ENCODE measurements around the gene REELD1.

Gene REELD1

DNA sequence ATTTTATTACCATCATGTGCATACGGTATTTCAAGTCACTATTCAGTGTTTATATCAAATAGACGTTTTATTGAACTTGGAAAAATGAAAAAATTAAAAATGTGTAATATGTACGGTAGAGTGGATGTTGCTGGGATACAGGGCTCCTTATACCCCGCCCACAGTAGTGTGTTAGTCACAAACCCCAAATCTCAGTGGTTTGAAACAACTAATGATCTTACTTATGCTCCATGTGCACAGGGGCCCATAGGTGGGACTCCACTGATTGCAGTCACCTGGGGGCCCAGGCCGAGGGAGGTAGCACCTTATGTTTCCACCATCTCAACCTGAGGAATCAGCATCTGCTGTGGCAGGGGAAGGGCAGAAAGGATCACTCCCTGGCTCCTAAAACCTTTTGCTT lies 20.7 kb upstream of the REELD1 start:
- CTCF ChIA-PET: no interaction called here
- Histone ChIP-seq H3K4me1 (ENCODE audit: control extremely low read depth in 1 of 4, control insufficient read depth in 4 of 4, insufficient read depth in 4 of 4, low read length in 3 of 4) (no peaks in the 10 kb centered on the region), H3K27ac (ENCODE audit: insufficient read depth in 1 of 2, low read depth in 1 of 2, low read length in 2 of 2, poor library complexity in 1 of 2, severe bottlenecking in 2 of 2) (no peak overlapping the region), H3K9me3 (ENCODE audit: control extremely low read depth in 1 of 5, control insufficient read depth in 4 of 5, insufficient read depth in 2 of 5, low read depth in 1 of 5, low read length in 4 of 5) (no peaks in the 10 kb centered on the region), H3K27me3 (replicated peaks in 2 of 5; ENCODE audit: control insufficient read depth in 4 of 5, insufficient read depth in 5 of 5, low read length in 4 of 5) (no peaks in the 10 kb centered on the region), H3K36me3 (ENCODE audit: control insufficient read depth in 4 of 4, insufficient read depth in 4 of 4, low read length in 3 of 4) (peaks cover 10 to 38% (median 12%) of the 10 kb centered on the region in 4 experiments), H3K4me3 (ENCODE audit: control insufficient read depth in 1 of 7, extremely low read depth in 1 of 7, insufficient read depth in 4 of 7, low read depth in 2 of 7, low read length in 6 of 7) (no peak overlapping the region)
- POLR2A ChIA-PET: no interaction called here
- no peak for DNase-seq
- 100% methylated on average over 3 of the region's 5 CpGs for WGBS (ENCODE audit: insufficient coverage)

DNA sequence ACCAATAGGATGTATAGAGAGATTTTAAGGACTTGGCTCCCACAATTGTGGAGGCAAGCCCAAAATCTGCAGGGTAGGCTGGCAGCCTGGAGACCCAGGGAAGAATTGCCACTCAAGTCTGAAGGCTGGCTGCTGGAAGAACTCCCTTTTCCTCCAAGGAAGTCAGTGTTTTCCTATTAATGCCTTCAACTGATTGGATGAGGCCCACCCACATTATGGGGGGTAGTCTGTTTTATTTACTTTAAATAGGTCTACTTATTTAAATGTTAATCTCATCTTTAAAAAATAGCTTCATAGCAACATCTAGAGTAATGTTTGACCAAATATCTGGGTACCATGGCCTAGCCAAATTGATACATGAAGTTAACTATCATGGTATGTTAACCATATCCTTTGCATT lies 20.1 kb upstream of the REELD1 start:
- no peak for DNase-seq
- H3K27me3 ChIP-seq (replicated peaks in 2 of 5; ENCODE audit: control insufficient read depth in 4 of 5, insufficient read depth in 5 of 5, low read length in 4 of 5): no peaks in the 10 kb centered on the region
- CTCF ChIA-PET: no interaction called here
- peaks cover 10 to 32% (median 12%) of the 10 kb centered on the region in 4 experiments for H3K36me3 ChIP-seq (ENCODE audit: control insufficient read depth in 4 of 4, insufficient read depth in 4 of 4, low read length in 3 of 4)
- POLR2A ChIA-PET: no interaction called here
- no peak overlapping the region for H3K27ac ChIP-seq (ENCODE audit: insufficient read depth in 1 of 2, low read depth in 1 of 2, low read length in 2 of 2, poor library complexity in 1 of 2, severe bottlenecking in 2 of 2)
- no peak overlapping the region for H3K4me3 ChIP-seq (ENCODE audit: control insufficient read depth in 1 of 7, extremely low read depth in 1 of 7, insufficient read depth in 4 of 7, low read depth in 2 of 7, low read length in 6 of 7)
- H3K9me3 ChIP-seq (ENCODE audit: control extremely low read depth in 1 of 5, control insufficient read depth in 4 of 5, insufficient read depth in 2 of 5, low read depth in 1 of 5, low read length in 4 of 5): no peaks in the 10 kb centered on the region
- H3K4me1 ChIP-seq (ENCODE audit: control extremely low read depth in 1 of 4, control insufficient read depth in 4 of 4, insufficient read depth in 4 of 4, low read length in 3 of 4): no peaks in the 10 kb centered on the region

DNA sequence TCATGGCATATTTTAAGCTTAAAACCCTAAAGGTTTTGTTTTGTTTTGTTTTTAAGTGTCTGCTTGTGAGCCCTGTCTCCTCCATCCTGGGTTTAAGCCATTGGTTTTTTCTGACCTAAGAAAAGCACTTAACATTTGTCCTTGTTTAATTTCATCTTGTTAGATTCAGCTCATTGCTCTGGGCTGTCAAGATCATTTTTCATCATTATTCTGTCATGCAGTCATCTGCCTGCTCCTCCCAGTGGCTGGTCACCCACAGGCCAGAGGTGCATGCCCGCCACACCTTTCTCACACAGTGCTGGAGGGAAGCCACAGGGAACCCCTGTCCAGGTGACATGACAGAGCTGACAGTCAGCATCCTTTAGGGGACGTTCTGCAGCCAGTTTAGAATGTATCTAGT lies 11.7 kb upstream of the REELD1 start:
- Histone ChIP-seq H3K27ac (ENCODE audit: insufficient read depth in 1 of 2, low read depth in 1 of 2, low read length in 2 of 2, poor library complexity in 1 of 2, severe bottlenecking in 2 of 2) (no peak overlapping the region), H3K4me1 (ENCODE audit: control extremely low read depth in 1 of 4, control insufficient read depth in 4 of 4, insufficient read depth in 4 of 4, low read length in 3 of 4) (no peaks in the 10 kb centered on the region), H3K36me3 (ENCODE audit: control insufficient read depth in 4 of 4, insufficient read depth in 4 of 4, low read length in 3 of 4) (no peaks in the 10 kb centered on the region), H3K27me3 (replicated peaks in 2 of 5; ENCODE audit: control insufficient read depth in 4 of 5, insufficient read depth in 5 of 5, low read length in 4 of 5) (peaks cover 0 to 2% (median 0%) of the 10 kb centered on the region in 5 experiments), H3K9me3 (ENCODE audit: control extremely low read depth in 1 of 5, control insufficient read depth in 4 of 5, insufficient read depth in 2 of 5, low read depth in 1 of 5, low read length in 4 of 5) (peaks cover 0 to 4% (median 0%) of the 10 kb centered on the region in 5 experiments), H3K4me3 (ENCODE audit: control insufficient read depth in 1 of 7, extremely low read depth in 1 of 7, insufficient read depth in 4 of 7, low read depth in 2 of 7, low read length in 6 of 7) (no peak overlapping the region)
- no peak for DNase-seq
- POLR2A ChIA-PET: no interaction called here
- CTCF ChIA-PET: no interaction called here
- no CpG with 5 or more reads among the region's 2 CpGs for WGBS (ENCODE audit: insufficient coverage)

DNA sequence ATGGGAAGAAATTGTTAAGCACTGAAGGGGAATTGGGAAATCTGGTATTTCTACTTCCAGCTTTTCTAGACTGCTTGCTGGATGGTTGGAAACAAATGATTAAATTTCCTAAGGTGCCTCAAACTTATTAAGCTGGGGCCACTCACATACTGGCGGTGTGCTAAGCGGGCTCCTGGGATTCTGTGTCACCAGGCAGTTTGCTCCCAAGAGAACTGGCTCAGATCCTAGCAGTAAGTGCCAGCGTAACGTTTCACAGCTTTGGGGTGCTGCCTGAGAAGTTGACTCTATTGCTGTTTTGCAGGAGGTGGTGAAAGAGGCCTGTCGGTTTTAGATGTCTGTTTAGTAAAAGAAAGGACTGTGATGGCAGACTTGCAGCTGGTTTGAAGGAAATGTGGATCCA lies 6.9 kb upstream of the REELD1 start:
- H3K27ac ChIP-seq (ENCODE audit: insufficient read depth in 1 of 2, low read depth in 1 of 2, low read length in 2 of 2, poor library complexity in 1 of 2, severe bottlenecking in 2 of 2): no peak overlapping the region
- POLR2A ChIA-PET: no interaction called here
- H3K4me1 ChIP-seq (ENCODE audit: control extremely low read depth in 1 of 4, control insufficient read depth in 4 of 4, insufficient read depth in 4 of 4, low read length in 3 of 4): no peaks in the 10 kb centered on the region
- H3K4me3 ChIP-seq (ENCODE audit: control insufficient read depth in 1 of 7, extremely low read depth in 1 of 7, insufficient read depth in 4 of 7, low read depth in 2 of 7, low read length in 6 of 7): no peak overlapping the region
- no peaks in the 10 kb centered on the region for H3K36me3 ChIP-seq (ENCODE audit: control insufficient read depth in 4 of 4, insufficient read depth in 4 of 4, low read length in 3 of 4)
- 83% methylated on average over 5 of the region's 5 CpGs for WGBS (ENCODE audit: insufficient coverage)
- no peak for DNase-seq
- H3K9me3 ChIP-seq (ENCODE audit: control extremely low read depth in 1 of 5, control insufficient read depth in 4 of 5, insufficient read depth in 2 of 5, low read depth in 1 of 5, low read length in 4 of 5): peaks cover 0 to 4% (median 0%) of the 10 kb centered on the region in 5 experiments
- CTCF ChIA-PET: no interaction called here
- peaks cover 0 to 4% (median 2%) of the 10 kb centered on the region in 5 experiments for H3K27me3 ChIP-seq (replicated peaks in 2 of 5; ENCODE audit: control insufficient read depth in 4 of 5, insufficient read depth in 5 of 5, low read length in 4 of 5)

DNA sequence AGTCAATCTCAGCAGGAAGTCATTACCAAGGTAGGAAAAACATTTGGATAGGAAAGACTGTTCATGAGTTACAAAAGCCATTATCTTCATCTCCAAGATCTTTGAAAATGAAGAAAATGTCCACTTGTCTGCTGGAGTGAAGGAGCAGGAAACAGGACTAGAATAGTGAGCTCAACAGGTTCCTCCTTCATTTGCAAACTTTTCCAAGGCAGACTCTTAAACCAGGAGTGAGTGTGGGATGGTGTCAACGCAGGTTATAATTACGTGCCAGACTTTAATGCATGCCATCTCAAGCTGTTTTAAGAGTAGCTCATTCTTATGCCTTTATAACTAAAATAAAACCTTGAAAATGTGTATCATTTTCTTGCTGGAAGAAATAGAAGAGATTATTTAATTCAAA lies 3.4 kb upstream of the REELD1 start:
- no peak overlapping the region for H3K27ac ChIP-seq (ENCODE audit: insufficient read depth in 1 of 2, low read depth in 1 of 2, low read length in 2 of 2, poor library complexity in 1 of 2, severe bottlenecking in 2 of 2)
- H3K4me1 ChIP-seq (ENCODE audit: control extremely low read depth in 1 of 4, control insufficient read depth in 4 of 4, insufficient read depth in 4 of 4, low read length in 3 of 4): no peaks in the 10 kb centered on the region
- no peaks in the 10 kb centered on the region for H3K36me3 ChIP-seq (ENCODE audit: control insufficient read depth in 4 of 4, insufficient read depth in 4 of 4, low read length in 3 of 4)
- no CpG with 5 or more reads among the region's 2 CpGs for WGBS (ENCODE audit: insufficient coverage)
- ChIA-PET CTCF (interaction anchor here (0.6 kb wide), 1 partner anchor 1920 kb away, joined by 4 read pairs; no protein-coding TSS in a partner anchor), POLR2A (no interaction called here)
- H3K4me3 ChIP-seq (ENCODE audit: control insufficient read depth in 1 of 7, extremely low read depth in 1 of 7, insufficient read depth in 4 of 7, low read depth in 2 of 7, low read length in 6 of 7): no peak overlapping the region
- DNase-seq: no peak
- H3K9me3 ChIP-seq (ENCODE audit: control extremely low read depth in 1 of 5, control insufficient read depth in 4 of 5, insufficient read depth in 2 of 5, low read depth in 1 of 5, low read length in 4 of 5): no peaks in the 10 kb centered on the region
- peaks cover 0 to 6% (median 2%) of the 10 kb centered on the region in 5 experiments for H3K27me3 ChIP-seq (replicated peaks in 2 of 5; ENCODE audit: control insufficient read depth in 4 of 5, insufficient read depth in 5 of 5, low read length in 4 of 5)

DNA sequence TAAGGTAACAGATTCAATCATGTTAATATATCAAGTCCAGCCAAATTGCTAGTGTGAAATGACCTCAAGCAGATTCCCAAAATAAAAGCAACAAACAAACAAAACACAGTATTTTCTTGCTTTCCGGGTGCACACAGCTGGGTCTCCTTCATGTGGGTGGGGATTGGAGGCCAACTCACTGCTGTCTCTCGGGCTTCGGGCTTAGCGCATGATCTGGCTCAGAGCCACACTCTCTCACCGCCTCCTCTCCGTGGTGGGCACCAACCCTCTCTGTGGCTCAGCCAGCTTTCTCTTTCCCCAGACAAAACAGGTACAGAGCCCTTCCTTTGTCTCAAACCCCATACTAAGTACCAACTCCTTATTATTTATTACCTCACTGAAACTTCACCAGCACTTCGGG lies 2.9 kb upstream of the REELD1 start:
- CTCF ChIA-PET: interaction anchor here (0.6 kb wide), 1 partner anchor 1919 kb away, joined by 4 read pairs; no protein-coding TSS in a partner anchor
- Histone ChIP-seq H3K9me3 (ENCODE audit: control extremely low read depth in 1 of 5, control insufficient read depth in 4 of 5, insufficient read depth in 2 of 5, low read depth in 1 of 5, low read length in 4 of 5) (no peaks in the 10 kb centered on the region), H3K27me3 (replicated peaks in 2 of 5; ENCODE audit: control insufficient read depth in 4 of 5, insufficient read depth in 5 of 5, low read length in 4 of 5) (peaks cover 0 to 6% (median 2%) of the 10 kb centered on the region in 5 experiments), H3K4me3 (ENCODE audit: control insufficient read depth in 1 of 7, extremely low read depth in 1 of 7, insufficient read depth in 4 of 7, low read depth in 2 of 7, low read length in 6 of 7) (no peak overlapping the region), H3K36me3 (ENCODE audit: control insufficient read depth in 4 of 4, insufficient read depth in 4 of 4, low read length in 3 of 4) (no peaks in the 10 kb centered on the region), H3K4me1 (ENCODE audit: control extremely low read depth in 1 of 4, control insufficient read depth in 4 of 4, insufficient read depth in 4 of 4, low read length in 3 of 4) (no peaks in the 10 kb centered on the region), H3K27ac (ENCODE audit: insufficient read depth in 1 of 2, low read depth in 1 of 2, low read length in 2 of 2, poor library complexity in 1 of 2, severe bottlenecking in 2 of 2) (no peak overlapping the region)
- no peak for DNase-seq
- WGBS (ENCODE audit: insufficient coverage): 90% methylated on average over 6 of the region's 7 CpGs
- POLR2A ChIA-PET: no interaction called here

DNA sequence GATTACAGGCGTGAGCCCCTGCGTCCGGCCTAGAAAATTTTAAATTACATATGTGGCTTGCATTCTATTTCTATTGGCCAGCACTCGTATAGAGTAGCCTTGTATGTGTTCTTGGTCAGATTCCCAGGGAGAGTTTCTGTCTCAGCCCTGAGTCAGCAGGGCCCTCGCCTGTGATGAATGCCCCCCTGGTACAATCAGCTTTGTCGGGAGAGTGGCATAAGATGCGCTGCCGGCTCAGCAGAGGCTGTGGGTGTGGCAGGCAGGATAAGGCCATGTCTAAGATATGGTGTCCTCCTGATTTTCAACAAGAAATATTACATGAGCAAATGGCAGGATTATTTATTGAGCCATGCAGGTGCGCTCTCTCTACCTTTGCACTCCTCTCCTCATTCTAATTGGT lies 1.6 kb upstream of the REELD1 start:
- no peaks in the 10 kb centered on the region for H3K36me3 ChIP-seq (ENCODE audit: control insufficient read depth in 4 of 4, insufficient read depth in 4 of 4, low read length in 3 of 4)
- no peaks in the 10 kb centered on the region for H3K9me3 ChIP-seq (ENCODE audit: control extremely low read depth in 1 of 5, control insufficient read depth in 4 of 5, insufficient read depth in 2 of 5, low read depth in 1 of 5, low read length in 4 of 5)
- no peaks in the 10 kb centered on the region for H3K4me1 ChIP-seq (ENCODE audit: control extremely low read depth in 1 of 4, control insufficient read depth in 4 of 4, insufficient read depth in 4 of 4, low read length in 3 of 4)
- no peak overlapping the region for H3K27ac ChIP-seq (ENCODE audit: insufficient read depth in 1 of 2, low read depth in 1 of 2, low read length in 2 of 2, poor library complexity in 1 of 2, severe bottlenecking in 2 of 2)
- WGBS (ENCODE audit: insufficient coverage): 95% methylated on average over 9 of the region's 9 CpGs
- peaks cover 0 to 4% (median 2%) of the 10 kb centered on the region in 5 experiments for H3K27me3 ChIP-seq (replicated peaks in 2 of 5; ENCODE audit: control insufficient read depth in 4 of 5, insufficient read depth in 5 of 5, low read length in 4 of 5)
- DNase-seq: no peak
- POLR2A ChIA-PET: no interaction called here
- H3K4me3 ChIP-seq (ENCODE audit: control insufficient read depth in 1 of 7, extremely low read depth in 1 of 7, insufficient read depth in 4 of 7, low read depth in 2 of 7, low read length in 6 of 7): no peak overlapping the region
- CTCF ChIA-PET: no interaction called here
